Suppressor macrophage treated with lipopolysaccharide for 1 hour (primary cell): ENCODE results near the gene APOL6.
A peak's percentile ranks its signal among the peaks of the same experiment; 100 is the strongest.

Experiments
- DNase-seq, 3 donors: peaks; one replicate each; pipeline ENCODE4 v3.0.0-alpha.2; 2020 to 2022

The APOL6 gene, protein sequence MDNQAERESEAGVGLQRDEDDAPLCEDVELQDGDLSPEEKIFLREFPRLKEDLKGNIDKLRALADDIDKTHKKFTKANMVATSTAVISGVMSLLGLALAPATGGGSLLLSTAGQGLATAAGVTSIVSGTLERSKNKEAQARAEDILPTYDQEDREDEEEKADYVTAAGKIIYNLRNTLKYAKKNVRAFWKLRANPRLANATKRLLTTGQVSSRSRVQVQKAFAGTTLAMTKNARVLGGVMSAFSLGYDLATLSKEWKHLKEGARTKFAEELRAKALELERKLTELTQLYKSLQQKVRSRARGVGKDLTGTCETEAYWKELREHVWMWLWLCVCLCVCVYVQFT

DNA sequence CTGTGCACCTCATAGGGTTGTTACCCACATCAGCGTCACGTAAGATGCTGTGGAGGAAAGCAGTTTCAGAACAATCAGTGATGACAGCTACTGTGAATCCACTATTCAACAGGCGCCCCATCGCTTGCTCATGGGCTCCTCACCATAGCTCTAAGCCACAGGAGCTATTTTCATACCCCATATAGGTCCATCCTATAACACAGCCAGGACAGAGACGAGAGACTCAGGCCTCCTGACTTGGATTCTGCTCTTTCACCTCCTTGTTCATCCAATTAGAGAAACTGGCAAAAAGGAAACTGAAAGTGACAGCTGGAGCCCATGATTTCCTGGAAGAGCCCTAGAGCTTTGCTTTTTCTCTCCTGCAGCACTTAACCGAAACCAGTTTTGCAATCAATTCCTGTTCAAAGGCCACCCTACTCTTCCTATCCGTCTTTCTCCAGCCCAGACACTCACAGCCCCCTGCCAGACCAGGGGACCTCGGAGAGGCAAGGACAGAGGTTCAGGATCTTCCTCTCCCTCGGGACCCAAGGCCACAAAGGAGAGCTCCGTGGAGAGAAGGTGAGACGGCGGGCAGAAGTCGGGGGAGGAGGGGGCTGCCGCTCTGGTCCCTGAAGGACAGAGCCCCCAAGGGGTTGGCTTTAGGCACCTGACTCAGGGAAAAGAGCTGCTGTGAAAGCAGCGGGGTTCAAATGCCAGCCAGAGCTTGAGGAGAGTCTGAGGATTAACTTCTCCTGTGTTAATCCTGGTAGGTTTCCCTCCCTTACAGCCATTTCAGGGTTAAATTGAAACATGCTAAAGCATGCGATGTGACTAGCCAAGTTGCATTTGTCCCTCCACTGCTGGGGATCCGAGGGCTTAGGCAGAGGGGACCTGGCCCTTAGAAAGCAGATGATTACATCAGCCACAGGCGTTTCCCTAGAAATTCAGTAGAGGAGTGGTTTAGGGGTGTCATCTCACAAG is at the start of gene APOL6:
Gene APOL6 (plus strand): TSS at position 381 of the 960 bp plus-strand sequence. CDS start 7,980 bp downstream, outside the sequence.
- DNase-seq = peak; percentile 89 to 99 (median 96)

DNA sequence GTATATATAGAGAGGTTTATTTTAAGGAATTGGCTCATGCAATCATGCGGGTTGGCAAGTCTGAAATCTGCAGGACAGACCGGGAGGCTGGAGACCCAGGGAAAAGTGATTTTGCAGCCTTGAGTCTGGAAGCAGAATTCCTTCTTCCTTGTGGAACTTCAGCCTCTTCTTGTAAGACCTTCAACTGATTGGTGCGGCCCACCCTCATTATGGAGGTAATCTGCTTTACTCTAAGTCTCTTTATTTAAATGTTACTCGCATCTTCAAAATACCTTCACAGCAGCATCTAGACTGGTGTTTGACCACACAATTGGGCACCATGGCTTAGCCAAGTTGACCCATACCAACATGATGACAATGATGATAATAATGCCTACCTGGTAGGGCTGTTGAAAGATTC is 48.9 kb upstream of the APOL6 start:
- no peak for DNase-seq

- peak; percentile 51 to 81 (median 65) for DNase-seq
Measured at GRCh38 chr22:35600476-35600875, 47.8 kb upstream of the APOL6 start.

DNA sequence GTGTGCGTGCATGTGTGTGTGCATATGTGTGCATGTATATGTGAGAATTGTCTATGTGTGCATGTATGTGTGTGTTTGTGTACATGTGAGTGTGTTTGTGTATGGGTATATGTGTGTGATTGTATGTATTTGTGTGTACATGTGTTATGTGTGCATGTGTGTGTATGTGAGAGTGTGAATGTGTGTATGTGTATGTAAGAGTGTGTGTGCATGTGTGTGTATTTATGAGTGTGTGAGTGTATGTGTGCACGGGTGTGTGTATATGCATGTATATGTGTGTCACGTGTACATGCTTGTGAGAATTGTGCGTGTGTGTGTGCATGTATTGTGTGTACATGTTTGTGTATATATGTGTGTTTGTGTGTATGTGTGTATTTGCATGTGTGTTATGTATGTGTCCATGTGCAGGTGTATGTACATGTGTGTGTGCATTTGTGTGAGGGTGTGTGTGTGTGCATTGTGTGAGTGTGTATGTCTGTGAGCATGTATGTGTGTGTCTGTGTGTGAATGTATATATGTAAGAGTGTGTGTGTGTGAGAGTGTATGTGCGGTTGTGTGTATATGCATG is 47.1 kb upstream of the APOL6 start:
- no peak for DNase-seq

- peak; percentile 93 to 97 (median 96) for DNase-seq
Measured at GRCh38 chr22:35601743-35602615, 46.3 kb upstream of the APOL6 start.

- peak; percentile 70 to 77 (median 71) for DNase-seq
Measured at GRCh38 chr22:35604621-35605368, 43.5 kb upstream of the APOL6 start.

DNA sequence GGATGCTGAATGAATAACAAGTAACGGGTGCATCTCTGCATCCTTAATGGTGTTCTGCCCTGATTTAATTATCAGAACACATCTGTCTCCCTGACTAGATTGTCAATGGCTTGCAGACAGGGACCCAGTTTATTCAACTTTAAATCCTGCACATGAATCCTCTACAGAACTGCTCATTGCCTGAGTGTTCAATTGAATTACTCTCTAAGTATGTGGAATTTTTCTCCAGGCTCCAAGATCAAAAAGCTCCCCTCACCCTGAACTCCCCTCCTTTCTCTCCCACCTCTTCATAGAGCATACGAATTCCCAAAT is 42.9 kb upstream of the APOL6 start:
- no peak for DNase-seq

DNA sequence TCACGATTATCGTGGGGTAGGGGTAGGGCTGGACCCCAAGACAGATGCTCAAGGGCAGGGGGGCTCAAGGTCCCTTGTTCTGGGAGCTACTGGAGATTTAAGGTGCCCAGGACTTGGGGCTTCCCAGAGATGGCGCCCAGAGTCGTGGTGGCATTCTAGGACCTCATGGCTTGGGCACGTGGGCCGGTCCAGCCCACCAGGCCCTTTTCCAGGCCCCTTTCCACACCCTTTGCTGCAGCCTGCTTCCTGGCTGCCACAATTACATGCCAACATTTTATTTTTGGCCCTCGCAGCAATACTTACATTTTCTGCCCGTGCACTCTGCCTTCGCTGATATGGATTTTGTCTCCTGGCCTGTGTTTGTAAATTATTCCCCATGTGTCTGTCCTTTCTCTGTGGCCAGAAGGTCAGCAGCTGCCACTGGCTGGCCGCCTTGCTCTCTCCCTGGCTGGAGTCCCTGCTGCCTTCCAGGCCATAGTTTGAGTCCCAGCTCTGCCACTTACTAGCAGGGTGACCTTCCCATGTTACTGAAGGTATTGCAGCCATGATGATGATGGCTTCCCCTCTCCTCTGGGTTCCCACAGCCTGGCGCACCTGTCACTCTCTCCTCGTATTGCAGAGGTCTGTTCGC is 42.3 kb upstream of the APOL6 start:
- no peak for DNase-seq

DNA sequence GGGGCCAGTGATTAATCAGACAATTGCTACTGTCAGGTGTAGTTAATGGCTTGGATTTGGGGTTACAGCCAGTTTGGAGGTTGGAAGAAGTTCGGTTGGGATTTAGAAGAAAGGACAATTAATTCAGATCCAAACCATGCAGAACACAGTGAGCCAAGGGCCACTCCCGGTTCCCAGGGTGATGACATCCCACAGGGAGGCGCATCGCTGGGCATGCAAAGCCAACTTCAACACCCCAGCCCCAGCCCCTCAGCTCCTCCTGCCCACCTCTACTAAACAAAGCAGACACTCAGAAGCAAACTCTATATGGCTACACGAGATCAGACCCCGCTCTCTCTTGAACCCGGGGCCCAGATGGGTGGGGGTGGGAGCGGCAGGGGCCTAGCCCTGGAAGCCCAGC is 41.3 kb upstream of the APOL6 start:
- DNase-seq = no peak

DNA sequence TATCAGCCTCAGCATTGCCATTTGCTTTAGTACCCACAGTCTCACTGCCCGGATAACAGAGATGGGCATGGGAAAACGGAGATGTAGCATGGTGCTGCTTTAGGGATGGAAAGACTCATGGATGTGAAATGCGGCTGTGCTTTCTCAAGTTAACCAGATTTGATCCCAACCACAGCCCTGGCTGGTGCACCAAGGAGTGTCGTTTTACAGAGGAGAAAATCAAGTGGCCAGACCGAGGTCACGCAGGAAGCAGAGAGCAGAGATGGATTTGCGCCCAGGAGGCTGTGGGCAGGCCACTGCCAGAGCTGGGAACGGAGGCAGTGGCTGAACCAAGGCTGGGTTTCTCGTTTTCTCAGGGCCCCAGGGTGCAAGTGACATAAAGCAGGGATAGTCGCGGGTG is 40.2 kb upstream of the APOL6 start:
- DNase-seq = no peak

GRCh38 chr22:35609261-35609660 is 39.0 kb upstream of the APOL6 start:
- no peak for DNase-seq

GRCh38 chr22:35609761-35610160 is 38.5 kb upstream of the APOL6 start:
- DNase-seq = no peak

DNA sequence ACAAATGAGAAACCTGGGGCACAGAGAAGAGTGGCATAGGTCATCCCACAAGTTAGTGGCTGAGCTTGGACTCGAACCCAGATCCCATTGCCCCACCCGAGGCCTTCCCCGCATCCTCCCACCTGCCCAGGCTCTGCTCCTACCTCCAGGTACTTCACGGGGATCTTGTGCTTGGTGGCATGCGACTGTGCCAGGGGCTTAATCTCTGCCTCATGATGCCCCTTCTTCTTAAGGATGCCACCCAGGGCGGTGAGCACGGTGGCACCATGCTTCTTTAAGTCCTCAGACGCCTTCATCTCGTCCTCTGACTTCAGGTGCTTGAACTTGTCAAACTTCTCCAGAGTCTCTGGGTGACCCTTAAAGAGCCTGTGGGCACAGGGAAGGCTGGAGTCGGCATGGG is 37.5 kb upstream of the APOL6 start:
- no peak for DNase-seq

DNA sequence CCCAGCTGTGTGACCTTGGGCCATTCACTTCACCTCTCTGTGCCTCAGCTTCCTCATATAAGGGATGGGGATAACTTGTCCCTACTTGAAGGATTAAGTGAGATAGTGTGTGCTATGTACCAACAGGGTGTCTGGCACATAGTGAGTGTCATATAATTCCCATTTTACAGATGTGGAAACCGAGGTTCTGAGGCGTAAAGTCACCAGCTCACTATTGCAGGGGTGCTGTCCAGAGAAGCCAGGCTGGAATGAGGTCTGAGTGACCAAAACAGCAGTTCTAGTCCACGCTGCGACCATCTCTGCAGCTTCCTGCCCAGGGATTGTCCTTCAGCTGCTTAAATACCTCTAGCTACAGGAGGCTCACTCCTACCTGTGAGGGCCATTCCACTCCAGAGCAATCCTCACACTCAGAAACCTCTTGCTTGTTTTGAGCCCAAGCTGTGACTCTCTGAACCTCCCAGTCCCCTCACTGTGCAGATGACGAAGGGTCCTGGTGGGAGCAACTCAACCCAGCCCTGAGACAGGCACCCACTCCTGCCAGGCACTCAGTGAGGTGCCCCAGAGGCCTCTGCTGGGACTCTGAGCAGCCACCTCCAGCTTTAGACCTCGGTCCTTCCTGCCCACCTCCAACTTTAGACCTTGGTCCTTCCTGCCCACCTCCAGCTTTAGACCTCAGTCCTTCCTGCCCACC is 36.9 kb upstream of the APOL6 start:
- DNase-seq = no peak

DNA sequence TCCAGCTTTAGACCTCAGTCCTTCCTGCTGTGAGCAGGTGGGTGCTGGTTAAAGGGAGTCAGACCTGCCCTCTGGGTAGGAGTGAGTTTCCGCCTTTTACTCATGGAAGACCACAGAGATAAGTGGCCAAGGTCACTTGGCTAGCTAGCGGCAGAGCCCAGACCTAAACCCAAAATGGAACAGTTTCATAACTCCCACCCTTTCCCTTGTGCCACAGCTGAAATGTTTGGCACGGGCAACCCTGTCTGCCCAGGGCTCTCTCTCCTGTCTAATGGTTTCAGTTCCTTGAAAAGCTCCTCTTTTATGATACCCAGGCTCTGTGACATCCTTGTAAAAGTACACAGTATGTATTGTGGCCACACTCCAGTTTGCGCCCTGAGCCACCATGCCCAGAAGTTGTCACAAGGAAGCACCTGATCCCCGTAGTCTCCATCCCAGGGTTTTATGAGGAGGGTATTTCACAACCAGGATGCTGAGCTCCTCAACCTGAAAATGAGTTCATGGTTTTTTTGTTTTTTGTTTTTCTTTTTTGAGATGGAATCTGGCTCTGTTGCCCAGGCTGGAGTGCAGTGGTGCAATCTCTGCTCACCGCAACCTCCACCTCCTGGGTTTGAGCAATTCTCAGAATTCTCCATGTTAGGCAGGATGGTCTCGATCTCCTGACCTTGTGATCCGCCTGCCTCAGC is 36.2 kb upstream of the APOL6 start:
- DNase-seq = peak; percentile 41 to 55 (median 44)

- no peak for DNase-seq
Measured at GRCh38 chr22:35612903-35613302, 35.3 kb upstream of the APOL6 start.

DNA sequence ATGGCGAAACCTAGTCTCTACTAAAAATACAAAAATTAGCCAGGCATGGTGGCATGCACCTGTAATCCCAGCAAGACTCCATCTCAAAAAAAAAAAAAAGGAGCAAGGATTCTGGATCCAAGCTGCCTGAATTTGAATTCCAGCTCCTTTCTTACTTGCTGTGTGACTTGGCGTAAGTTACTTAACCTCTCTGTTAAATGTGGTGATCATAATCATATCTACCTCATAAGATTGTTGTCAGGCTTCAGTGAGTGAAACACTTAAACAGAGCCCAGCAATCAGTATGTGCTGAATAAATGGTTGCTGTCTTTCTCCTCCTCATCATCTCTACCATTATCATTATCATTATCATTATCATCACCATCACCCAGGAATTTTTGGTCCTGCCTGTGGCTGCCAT is 33.8 kb upstream of the APOL6 start:
- no peak for DNase-seq

- DNase-seq = no peak
Measured at GRCh38 chr22:35615156-35615555, 33.1 kb upstream of the APOL6 start.

GRCh38 chr22:35616043-35616442 is 32.2 kb upstream of the APOL6 start:
- no peak for DNase-seq

DNA sequence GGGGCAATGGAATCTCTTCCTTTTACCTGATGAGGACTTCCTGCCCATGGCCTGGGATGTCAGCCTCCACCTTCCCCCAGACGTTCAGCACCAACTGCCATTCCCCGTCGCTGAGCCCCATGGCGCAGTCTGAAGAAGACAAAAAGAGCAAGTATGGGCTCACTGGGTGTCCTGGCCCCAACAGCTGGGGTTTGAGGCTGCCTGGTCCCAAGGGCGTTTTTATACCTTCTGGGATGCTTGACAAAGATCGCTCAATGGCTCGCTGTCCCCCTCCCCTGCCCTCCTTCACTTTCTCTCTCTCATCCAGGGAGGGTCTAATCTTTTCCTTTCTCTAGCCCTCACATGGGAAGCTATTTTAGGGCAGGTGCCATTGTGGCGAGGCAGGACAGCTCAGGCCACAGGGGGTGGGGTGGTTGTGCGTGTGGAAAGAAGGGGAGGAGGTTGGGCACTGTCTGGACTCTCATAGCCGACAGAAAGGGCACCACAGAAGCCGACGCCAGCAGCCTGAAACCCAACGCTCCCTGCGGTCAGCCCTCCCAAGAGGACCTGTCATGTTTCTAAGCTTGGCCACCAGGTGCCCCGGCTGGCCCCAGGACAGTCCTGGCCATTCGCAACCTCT is 31.0 kb upstream of the APOL6 start, which contains the start of gene MB:
Gene MB (minus strand): TSS at position 193 of the 619 bp plus-strand sequence. CDS start 72 bp downstream, at position 121.
- no peak for DNase-seq
